ENCODE results near the gene LRMDA.
A peak's percentile ranks its signal among the peaks of the same experiment; 100 is the strongest.

The LRMDA gene

GRCh38 chr10:75406462-75407223, 24.8 kb upstream of the LRMDA start:
- H3K4me3 ChIP-seq (ENCODE audit: low read length) = peak overlapping the region; percentile 80
- no peak for DNase-seq (ENCODE audit: low read depth)
- no peak for TF ChIP-seq CTCF (conservative IDR thresholded peaks at IDR 0.05; ENCODE audit: low read depth, low read length)

GRCh38 chr10:75407224-75407712, 24.2 kb upstream of the LRMDA start:
- DNase-seq (ENCODE audit: low read depth) = no peak
- peak overlapping the region; percentile 80 for H3K4me3 ChIP-seq (ENCODE audit: low read length)
- peak; percentile 11 for TF ChIP-seq CTCF (conservative IDR thresholded peaks at IDR 0.05; ENCODE audit: low read depth, low read length)

GRCh38 chr10:75407713-75408508, 23.5 kb upstream of the LRMDA start:
- peak overlapping the region; percentile 80 for H3K4me3 ChIP-seq (ENCODE audit: low read length)
- TF ChIP-seq CTCF (conservative IDR thresholded peaks at IDR 0.05; ENCODE audit: low read depth, low read length) = no peak
- no peak for DNase-seq (ENCODE audit: low read depth)

- peak; percentile 14 for TF ChIP-seq CTCF (conservative IDR thresholded peaks at IDR 0.05; ENCODE audit: low read depth, low read length)
- DNase-seq (ENCODE audit: low read depth) = no peak
- H3K4me3 ChIP-seq (ENCODE audit: low read length) = peak overlapping the region; percentile 80
Measured at GRCh38 chr10:75408509-75408875, 22.9 kb upstream of the LRMDA start.

GRCh38 chr10:75408911-75409885, 22.2 kb upstream of the LRMDA start:
- peak overlapping the region; percentile 80 for H3K4me3 ChIP-seq (ENCODE audit: low read length)
- no peak for TF ChIP-seq CTCF (conservative IDR thresholded peaks at IDR 0.05; ENCODE audit: low read depth, low read length)

GRCh38 chr10:75410132-75411005, 21.1 kb upstream of the LRMDA start:
- TF ChIP-seq CTCF (conservative IDR thresholded peaks at IDR 0.05; ENCODE audit: low read depth, low read length) = no peak
- no peak overlapping the region for H3K4me3 ChIP-seq (ENCODE audit: low read length)
- DNase-seq (ENCODE audit: low read depth) = no peak

More at GRCh38 chr10:75408911-75409885, 22.2 kb upstream of the LRMDA start:
- DNase-seq (ENCODE audit: low read depth) = no peak
